SK-N-SH (cell line): ENCODE results near the gene MAD1L1. TPM values are rescaled to one million over a fixed set of nuclear protein-coding genes. Genes with fewer than 3 reads are reported as not detected.

Experiments used
- CTCF ChIA-PET: fragments of 300-600, 350-600 bp; formaldehyde crosslinking; extraction: SDS; loops from one replicate; lab custom pipeline; 2021; lab: Yijun Ruan, JAX
- POLR2A ChIA-PET: fragments of 350-600 bp; sonication (Branson Sonifier 250); formaldehyde crosslinking; extraction: SDS; loops from one replicate; lab custom pipeline; 2020; ENCODE audit warnings: antibody characterized with exemption, inconsistent platforms; lab: Yijun Ruan, JAX
- DNase-seq: peaks from one replicate; pipeline ENCODE4 v3.0.0; 2012
- H2AFZ ChIP-seq: fragments of 200-600 bp; sonication (generic); 2 replicates; pipeline ENCODE4 v1.8.1; 2016; ENCODE audit warnings: antibody characterized with exemption, mild to moderate bottlenecking, low read depth
- H3F3A ChIP-seq: fragments of 200-600 bp; sonication (generic); replicated peaks from 2 replicates; pipeline ENCODE3; 2016; ENCODE audit warnings: antibody characterized with exemption, mild to moderate bottlenecking; ENCODE audit not compliant: insufficient read depth
- H3K27ac ChIP-seq, 2 experiments: fragments of 200-500 bp in 1 of 2; fragments of 200-600 bp in 1 of 2; sonication (Bioruptor generic) in 1 of 2; sonication (generic), shearing (Covaris generic) in 1 of 2; 2 replicates each; pipeline versions ENCODE4 v1.5.1 to v1.6.1; 2014 to 2016; ENCODE audit warnings: low read depth in 2 of 2, inconsistent platforms in 1 of 2, low read length in 1 of 2, mild to moderate bottlenecking in 1 of 2, mixed read lengths in 1 of 2
- H3K27me3 ChIP-seq: fragments of 200-600 bp; sonication (generic), shearing (Covaris generic); 2 replicates; pipeline ENCODE4 v1.6.1; 2016; ENCODE audit warnings: mixed run types; ENCODE audit not compliant: insufficient read depth
- H3K36me3 ChIP-seq, 2 experiments: fragments of 200-500 bp in 1 of 2; fragments of 200-600 bp in 1 of 2; sonication (Bioruptor generic) in 1 of 2; sonication (generic) in 1 of 2; replicated peaks in 1 of 2; 2 replicates each; pipeline versions ENCODE3 to v1.5.1; 2014 to 2016; ENCODE audit warnings: low read length in 1 of 2, mild to moderate bottlenecking in 1 of 2; ENCODE audit not compliant: insufficient read depth in 2 of 2, control insufficient read depth in 1 of 2
- H3K4me1 ChIP-seq, 2 experiments: fragments of 200-500 bp in 1 of 2; fragments of 200-600 bp in 1 of 2; sonication (Bioruptor generic) in 1 of 2; sonication (generic), shearing (Covaris generic) in 1 of 2; 2 replicates each; pipeline versions ENCODE4 v1.5.1 to v1.6.1; 2014 to 2016; ENCODE audit warnings: low read depth in 1 of 2, low read length in 1 of 2, mixed run types in 1 of 2; ENCODE audit not compliant: insufficient read depth in 2 of 2, control insufficient read depth in 1 of 2
- H3K4me2 ChIP-seq: fragments of 200-600 bp; sonication (generic), shearing (Covaris generic); 2 replicates; pipeline ENCODE4 v1.6.1; 2017; ENCODE audit warnings: mixed run types
- H3K4me3 ChIP-seq, 2 experiments: fragments of 200-500 bp in 1 of 2; fragments of 200-600 bp in 1 of 2; sonication (Bioruptor generic) in 1 of 2; sonication (generic), shearing (Covaris generic) in 1 of 2; 2 replicates each; pipeline versions ENCODE4 v1.5.1 to v1.8.1; 2014 to 2016; ENCODE audit warnings: low read depth in 2 of 2, inconsistent platforms in 1 of 2, low read length in 1 of 2, mild to moderate bottlenecking in 1 of 2, mixed read lengths in 1 of 2, moderate library complexity in 1 of 2
- H3K79me2 ChIP-seq: fragments of 200-600 bp; sonication (generic); 2 replicates; pipeline ENCODE4 v1.8.1; 2017; ENCODE audit warnings: mild to moderate bottlenecking; ENCODE audit not compliant: insufficient read depth
- H3K9ac ChIP-seq: fragments of 200-600 bp; sonication (generic); 2 replicates; pipeline ENCODE4 v1.6.1; 2017; ENCODE audit warnings: mixed run types
- H3K9me2 ChIP-seq: fragments of 200-600 bp; sonication (generic); 2 replicates; pipeline ENCODE4 v1.6.1; 2017; ENCODE audit warnings: mixed run types
- H3K9me3 ChIP-seq: fragments of 200-600 bp; sonication (generic); 2 replicates; pipeline ENCODE4 v1.6.1; 2017; ENCODE audit warnings: mixed run types, mild to moderate bottlenecking, moderate library complexity
- H4K20me1 ChIP-seq: fragments of 200-600 bp; sonication (generic); 2 replicates; pipeline ENCODE4 v1.6.1; 2017; ENCODE audit warnings: mild to moderate bottlenecking, mixed run types; ENCODE audit not compliant: insufficient read depth
- GATA2 ChIP-seq: sonication (generic); formaldehyde crosslinking; IDR thresholded peaks from 2 replicates; pipeline ENCODE4 v1.5.0; 2020; ENCODE audit warnings: mild to moderate bottlenecking, missing genetic modification reagents
- MXI1 ChIP-seq: IDR thresholded peaks from 2 replicates; pipeline ENCODE4 v1.6.1; 2012; ENCODE audit warnings: mild to moderate bottlenecking, low read depth, low read length, improper control_type of control experiment
- REST ChIP-seq: IDR thresholded peaks from 2 replicates; pipeline ENCODE4 v1.6.1; 2012; ENCODE audit warnings: mild to moderate bottlenecking, low read depth, low read length, moderate library complexity
- SMC3 ChIP-seq: IDR thresholded peaks from 2 replicates; pipeline ENCODE4 v1.6.1; 2012; ENCODE audit warnings: low read depth, low read length, improper control_type of control experiment
- USF2 ChIP-seq: fragments of 150-350 bp; IDR thresholded peaks from 2 replicates; pipeline ENCODE4 v1.6.1; 2017; ENCODE audit warnings: antibody characterized with exemption, low read length, low read depth, borderline replicate concordance
- WGBS: methylation state at CpG from one replicate; pipeline ENCODE4 v1.1.6; 2017; ENCODE audit warnings: low lambda C conversion rate; 5-methylcytosine and 5-hydroxymethylcytosine counted together
- polyA plus RNA-seq, 3 experiments: library from polyadenylated mRNA; depleted of rRNA; stranded (reverse); fragments of >200 nt; gene quantifications; 2 replicates each; pipeline ENCODE4 v1.2.3, GENCODE V29; 2012

Gene MAD1L1
- polyA plus RNA-seq, 1 of the 3 experiments (the other 2 are of a cell fraction) = 46.2 TPM

- TF ChIP-seq REST (0 out of 2 replicates have a peak, but pooled peaks have one; percentile 16), SMC3 (peak; percentile 15; the same call in 1 of the 2 replicates), MXI1 (peak; percentile 97), GATA2 (CRISPR knock-in tag) (peak; percentile 6; the same call in 1 of the 2 replicates), USF2 (peak; percentile 23; the same call in 1 of the 2 replicates)
- TF ChIP-seq, all 33 proteins: peak for 10
Measured at GRCh38 chr7:2082139-2082998, 150.4 kb downstream of the MAD1L1 start (continued).

GRCh38 chr7:2081526-2082135 lies 151.1 kb downstream of the MAD1L1 start:
- Histone ChIP-seq H3K9ac (peak overlapping the region; percentile 47; the same call in 1 of the 2 replicates), H3K79me2 (no peaks in the 10 kb centered on the region), H3F3A (peaks cover 8% of the 10 kb centered on the region), H4K20me1 (no peaks in the 10 kb centered on the region), H3K27me3 (no peaks in the 10 kb centered on the region), H3K36me3 (peaks cover 0 to 16% of the 10 kb centered on the region in 2 experiments), H3K4me3 (no peak overlapping the region), H3K9me2 (no peaks in the 10 kb centered on the region), H3K27ac (peak overlapping the region; percentile 66 to 73), H3K4me2 (peak overlapping the region; percentile 39; the same call in 1 of the 2 replicates), H2AFZ (no peak overlapping the region), H3K9me3 (no peaks in the 10 kb centered on the region), H3K4me1 (peaks cover 11 to 64% of the 10 kb centered on the region in 2 experiments)
- TF ChIP-seq MXI1 = no peak
- peak; percentile 79 for TF ChIP-seq GATA2 (CRISPR knock-in tag)
- ChIA-PET CTCF (interaction anchor here (0.7 to 2.9 kb wide), 16 partner anchors 10 to 269 kb away, joined by 3 to 12 read pairs (median 4); no protein-coding TSS in a partner anchor), POLR2A (interaction anchor here (1.0 to 1.7 kb wide), 6 partner anchors 9 to 272 kb away, joined by 3 to 5 read pairs (median 4); no protein-coding TSS in a partner anchor)
- WGBS = 96% methylated on average over 20 of the region's 24 CpGs
- DNase-seq = no peak
